ENCODE measurements around the gene HMG20A. TPM values are rescaled to one million over a fixed set of nuclear protein-coding genes. Genes with fewer than 3 reads are reported as not detected.

Gene HMG20A
- total and polyA plus RNA-seq, 10 donors = 17.9 to 107 (median 77.2) TPM

GRCh38 chr15:77475898-77476297 lies 55.2 kb downstream of the HMG20A start:
- TF ChIP-seq POLR2AphosphoS5 (IDR thresholded peaks at IDR 0.05) (no peak), CTCF (IDR thresholded peaks at IDR 0.05 in 8 of 11, conservative IDR thresholded peaks at IDR 0.05 in 3 of 11) (no peak), POLR2A (IDR thresholded peaks at IDR 0.05) (no peak)
- intact Hi-C loops (cut with DNase I; ENCODE audit: low total_unique reads) = no loop called here
- no peak for DNase-seq
- Histone ChIP-seq H3K27ac (no peak overlapping the region), H3K27me3 (replicated peaks in 1 of 7) (no peaks in the 10 kb centered on the region), H3K4me3 (no peak overlapping the region), H3K9me3 (no peaks in the 10 kb centered on the region), H3K4me1 (peaks cover 0 to 3% (median 0%) of the 10 kb centered on the region in 6 donors), H3K36me3 (peaks cover 5 to 99% (median 66%) of the 10 kb centered on the region in 6 donors)
- WGBS, 5 donors = 95 to 99% (median 96%) methylated on average over 5 of the region's 5 CpGs

GRCh38 chr15:77476995-77477394 lies 56.3 kb downstream of the HMG20A start:
- intact Hi-C loops (cut with DNase I; ENCODE audit: low total_unique reads) = no loop called here
- TF ChIP-seq CTCF (IDR thresholded peaks at IDR 0.05 in 8 of 11, conservative IDR thresholded peaks at IDR 0.05 in 3 of 11) = no peak
- TF ChIP-seq POLR2AphosphoS5 (IDR thresholded peaks at IDR 0.05) = no peak
- no peak for TF ChIP-seq POLR2A (IDR thresholded peaks at IDR 0.05)
- H3K36me3 ChIP-seq = peaks cover 2 to 99% (median 61%) of the 10 kb centered on the region in 6 donors
- H3K27me3 ChIP-seq (replicated peaks in 1 of 7) = no peaks in the 10 kb centered on the region
- H3K9me3 ChIP-seq = no peaks in the 10 kb centered on the region
- no peak for DNase-seq
- H3K27ac ChIP-seq = no peak overlapping the region
- peaks cover 0 to 14% (median 2%) of the 10 kb centered on the region in 6 donors for H3K4me1 ChIP-seq
- H3K4me3 ChIP-seq = no peak overlapping the region
- 79 to 94% (median 84%) methylated on average over 1 of the region's 1 CpG for WGBS, 5 donors

GRCh38 chr15:77478051-77478450 lies 57.4 kb downstream of the HMG20A start:
- H3K27me3 ChIP-seq (replicated peaks in 1 of 7) = no peaks in the 10 kb centered on the region
- no peaks in the 10 kb centered on the region for H3K9me3 ChIP-seq
- no peak for TF ChIP-seq CTCF (IDR thresholded peaks at IDR 0.05 in 8 of 11, conservative IDR thresholded peaks at IDR 0.05 in 3 of 11)
- TF ChIP-seq POLR2A (IDR thresholded peaks at IDR 0.05) = no peak
- peak in 1 of 3 donors; percentile 32 for TF ChIP-seq POLR2AphosphoS5 (IDR thresholded peaks at IDR 0.05)
- intact Hi-C loops (cut with DNase I; ENCODE audit: low total_unique reads) = no loop called here
- no peak overlapping the region for H3K27ac ChIP-seq
- DNase-seq = no peak
- WGBS, 5 donors = 96 to 99% (median 97%) methylated on average over 8 of the region's 8 CpGs
- H3K36me3 ChIP-seq = peaks cover 2 to 98% (median 59%) of the 10 kb centered on the region in 6 donors
- H3K4me1 ChIP-seq = peaks cover 0 to 24% (median 3%) of the 10 kb centered on the region in 6 donors
- H3K4me3 ChIP-seq = no peak overlapping the region

- Histone ChIP-seq H3K4me3 (no peak overlapping the region), H3K4me1 (peaks cover 0 to 29% (median 4%) of the 10 kb centered on the region in 6 donors), H3K36me3 (peaks cover 2 to 98% (median 67%) of the 10 kb centered on the region in 6 donors), H3K27ac (no peak overlapping the region), H3K27me3 (replicated peaks in 1 of 7) (no peaks in the 10 kb centered on the region), H3K9me3 (no peaks in the 10 kb centered on the region)
- intact Hi-C loops (cut with DNase I; ENCODE audit: low total_unique reads) = no loop called here
- DNase-seq = no peak
- WGBS, 5 donors = 88 to 93% (median 89%) methylated on average over 3 of the region's 3 CpGs
- TF ChIP-seq CTCF (IDR thresholded peaks at IDR 0.05 in 8 of 11, conservative IDR thresholded peaks at IDR 0.05 in 3 of 11) (no peak), POLR2A (IDR thresholded peaks at IDR 0.05) (no peak), POLR2AphosphoS5 (IDR thresholded peaks at IDR 0.05) (no peak)
These were observed 58.3 kb downstream of the HMG20A start for GRCh38 chr15:77479015-77479414.
